CD1c-positive myeloid dendritic cell (primary cell): ENCODE data around the gene CLMP.
"Not testable (repeated sequence)": the region's sequence is repeated elsewhere in the genome, so short reads cannot be mapped to it uniquely, and the experiment has no call there.

ENCODE experiments used
- DNase-seq: peaks from one replicate; pipeline ENCODE4 v3.0.0-alpha.2; 2016; ENCODE audit errors: extremely low spot score

Gene CLMP

GRCh38 chr11:123135863-123136446 lies 59.1 kb downstream of the CLMP start:
- no peak for DNase-seq

DNA sequence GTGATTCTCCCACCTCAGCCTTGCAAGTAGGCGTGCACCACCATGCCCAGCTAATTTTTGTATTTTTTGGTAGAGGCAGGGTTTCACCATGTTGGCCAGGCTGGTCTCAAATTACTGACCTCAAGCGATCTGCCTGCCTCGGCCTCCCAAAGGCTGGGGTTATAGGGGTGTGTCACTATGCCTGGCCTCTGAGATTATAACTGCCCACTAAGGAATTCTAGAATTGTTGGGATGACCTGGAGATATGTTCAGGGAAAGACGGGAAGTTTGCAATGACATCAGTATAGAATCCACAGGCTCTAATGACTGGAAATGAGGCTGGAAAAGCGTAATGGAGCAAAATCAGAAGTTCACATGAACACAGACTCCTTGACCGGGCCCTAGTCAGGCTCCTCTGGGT lies 62.2 kb downstream of the CLMP start:
- DNase-seq = no peak

GRCh38 chr11:123132034-123132766 lies 62.8 kb downstream of the CLMP start:
- peak; percentile 39 for DNase-seq

- DNase-seq = no peak
These were observed 65.1 kb downstream of the CLMP start for GRCh38 chr11:123129920-123130319.

- no peak for DNase-seq
These were observed 69.9 kb downstream of the CLMP start for GRCh38 chr11:123125169-123125568.

GRCh38 chr11:123122852-123123251 lies 72.2 kb downstream of the CLMP start:
- no peak for DNase-seq

DNA sequence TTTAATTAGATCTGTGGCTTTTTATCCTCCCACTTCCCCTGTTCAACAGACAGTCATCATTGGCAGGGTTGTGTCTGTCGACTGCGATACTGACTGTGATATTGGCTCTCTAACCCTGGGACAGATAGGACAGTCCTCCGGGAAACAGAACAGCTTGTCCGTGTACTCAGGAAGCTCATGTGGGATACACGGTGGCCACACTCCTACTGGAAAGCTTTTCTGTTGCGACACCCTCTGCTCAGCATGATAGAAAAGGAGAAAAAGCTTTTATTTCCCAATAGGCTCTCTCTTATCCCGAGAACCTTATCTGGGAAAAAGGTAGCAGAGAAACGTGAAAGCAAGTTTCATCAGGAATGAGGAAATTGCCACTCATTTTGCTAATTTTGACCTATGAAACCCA lies 72.7 kb downstream of the CLMP start:
- DNase-seq = no peak

GRCh38 chr11:123116486-123116885 lies 78.6 kb downstream of the CLMP start:
- no peak for DNase-seq

- DNase-seq = peak; percentile 57
These were observed 83.6 kb downstream of the CLMP start for GRCh38 chr11:123111465-123111864.

- no peak for DNase-seq
These were observed 84.7 kb downstream of the CLMP start for GRCh38 chr11:123110397-123110796.

GRCh38 chr11:123107945-123108495 lies 87.0 kb downstream of the CLMP start:
- no peak for DNase-seq

DNA sequence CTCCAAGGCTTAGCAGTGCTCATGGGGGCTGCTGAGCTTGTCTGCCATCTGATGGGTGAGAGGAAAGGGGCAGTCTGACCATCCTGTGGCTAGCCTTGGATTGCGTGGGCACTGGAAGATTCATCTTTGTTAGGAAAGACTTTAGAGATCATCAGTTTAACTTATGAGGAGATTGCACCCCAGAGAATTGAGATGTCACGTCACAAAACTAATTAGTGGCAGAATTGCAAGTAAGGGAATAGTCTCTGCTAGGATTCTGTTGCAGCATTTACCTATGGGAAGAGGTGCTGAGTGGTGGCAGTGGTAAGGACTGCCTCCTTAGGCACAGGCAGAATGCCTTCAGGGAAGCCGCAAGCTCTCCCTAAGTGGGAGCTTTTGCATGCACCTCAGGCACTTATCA lies 90.4 kb downstream of the CLMP start:
- no peak for DNase-seq

DNA sequence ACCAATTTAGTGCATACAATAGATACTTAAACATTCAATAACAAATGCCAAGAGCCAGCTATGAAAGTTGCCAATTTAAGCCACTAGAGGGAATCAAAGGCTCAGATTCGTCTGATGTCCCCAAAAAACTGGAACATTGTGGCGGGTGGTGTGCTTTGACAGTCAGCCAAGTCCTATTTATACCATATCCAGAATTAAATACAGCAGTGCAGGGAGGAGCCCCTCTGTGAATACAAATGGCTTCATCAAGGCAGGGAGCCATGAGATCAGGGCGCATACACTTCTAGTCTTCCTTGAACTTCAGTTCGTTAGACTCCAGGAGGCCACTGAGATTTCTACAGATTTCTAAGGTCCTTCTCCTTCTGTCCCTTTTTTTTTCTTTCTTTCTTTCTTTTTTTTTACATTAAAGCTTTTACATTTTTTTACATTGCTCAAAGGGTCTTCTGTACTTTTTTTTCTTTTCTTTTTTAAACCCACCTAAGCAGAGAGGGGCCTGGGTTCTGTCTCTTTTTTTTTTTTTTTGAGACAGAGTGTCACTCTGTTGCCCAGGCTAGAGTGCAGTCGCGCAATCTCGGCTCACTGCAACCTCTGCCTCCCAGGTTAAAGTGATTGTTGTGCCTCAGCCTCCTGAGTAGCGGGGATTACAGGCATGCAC lies 91.6 kb downstream of the CLMP start:
- DNase-seq = peak; percentile 57

- DNase-seq = no peak
These were observed 94.5 kb downstream of the CLMP start for GRCh38 chr11:123100379-123101085.

DNA sequence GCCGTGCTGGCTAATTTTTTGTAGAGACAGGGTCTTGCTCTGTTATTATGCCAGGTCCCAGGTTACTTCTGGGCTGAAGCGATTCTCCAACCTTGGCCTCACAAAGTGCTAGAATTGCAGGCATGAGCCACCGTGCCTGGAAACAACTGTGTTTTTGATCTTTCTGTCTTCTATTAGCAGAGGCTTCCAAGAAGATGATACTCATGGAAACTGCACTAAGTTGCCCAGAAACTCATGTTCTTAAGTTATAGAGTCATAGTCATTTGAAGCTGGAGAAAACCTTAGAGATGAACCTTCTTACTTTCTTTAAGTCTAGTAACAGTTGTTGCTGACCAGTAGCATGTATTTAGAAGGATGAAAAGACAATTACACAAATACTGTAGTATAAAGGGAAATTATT lies 96.1 kb downstream of the CLMP start:
- no peak for DNase-seq

DNA sequence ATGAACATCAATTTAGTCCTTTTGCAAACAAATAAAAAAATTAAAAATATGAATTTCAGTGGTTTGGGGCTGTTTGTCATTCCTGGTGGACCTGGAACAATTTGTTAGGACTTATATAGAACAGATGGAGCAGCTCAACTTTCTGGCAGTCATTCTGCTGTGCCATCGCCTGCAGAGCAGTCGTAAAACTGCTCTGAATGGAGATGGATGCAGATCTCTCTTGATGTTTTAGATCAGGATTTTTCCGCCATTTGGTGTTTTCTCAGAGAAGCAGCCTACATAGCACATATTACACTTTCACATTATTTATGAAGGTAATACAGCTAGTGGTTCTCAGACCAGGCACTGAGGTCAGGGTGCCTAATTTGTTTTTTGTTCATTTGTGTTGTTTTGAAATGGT lies 101.3 kb downstream of the CLMP start:
- DNase-seq = no peak

DNA sequence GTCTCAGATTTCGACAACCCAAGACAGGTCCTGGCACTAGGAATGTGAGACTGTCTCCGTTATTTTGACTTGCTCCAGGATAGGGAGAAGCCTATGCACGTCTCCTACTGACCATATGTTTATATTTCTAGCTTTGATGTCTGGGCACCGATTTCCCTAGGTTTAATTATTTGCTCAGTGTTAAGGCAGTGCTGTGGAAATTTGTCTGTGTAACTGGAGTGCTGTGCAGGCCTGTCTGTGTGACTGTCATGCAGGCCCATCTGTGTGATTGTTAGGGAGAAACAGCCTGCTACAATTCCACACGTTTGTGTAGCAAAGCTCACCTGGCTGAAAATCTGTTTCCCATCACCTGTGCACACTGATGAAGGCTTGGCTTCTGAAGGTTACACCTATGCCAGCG lies 103.5 kb downstream of the CLMP start:
- DNase-seq = no peak

DNA sequence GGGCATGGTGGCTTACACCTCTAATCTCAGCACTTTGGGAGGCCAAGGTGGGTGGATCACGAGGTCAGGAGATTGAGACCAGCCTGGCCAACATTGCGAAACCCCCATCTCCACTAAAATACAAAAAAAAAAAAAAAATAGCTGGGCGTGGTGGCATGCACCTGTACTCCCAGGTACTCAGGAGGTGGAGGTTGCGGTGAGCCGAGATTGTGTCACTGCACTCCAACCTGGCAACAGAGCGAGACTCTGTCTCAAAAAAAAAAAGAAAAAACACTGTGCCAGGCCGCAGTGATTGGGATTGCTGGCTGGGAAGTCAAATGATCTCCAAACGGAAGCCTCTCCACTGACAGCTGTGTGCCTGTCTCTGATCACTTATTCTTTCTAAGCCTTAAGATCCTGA lies 104.9 kb downstream of the CLMP start:
- not testable (repeated sequence) for DNase-seq

- not testable (repeated sequence) for DNase-seq
These were observed 106.2 kb downstream of the CLMP start for GRCh38 chr11:123088896-123089295.

- not testable (repeated sequence) for DNase-seq
These were observed 107.4 kb downstream of the CLMP start for GRCh38 chr11:123087657-123088056.

DNA sequence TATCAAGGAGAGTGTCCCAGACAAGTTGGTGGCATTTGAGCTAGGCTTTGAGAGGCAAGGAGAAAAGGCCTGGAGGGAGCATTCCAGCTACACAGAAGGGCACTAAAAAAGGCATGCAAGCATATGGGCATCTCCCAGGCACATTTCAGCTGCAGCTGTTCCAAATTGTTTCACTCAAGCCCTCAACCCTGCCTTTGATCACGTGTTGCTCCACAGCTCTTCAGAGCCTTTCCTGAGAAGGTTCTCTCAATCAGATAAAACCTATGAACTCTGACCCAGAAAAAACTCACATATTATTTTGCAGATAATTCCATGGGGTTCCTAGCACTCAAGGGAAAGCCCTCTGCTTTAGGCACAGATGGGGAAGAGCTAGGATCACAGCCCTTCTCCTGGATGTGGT lies 108.7 kb downstream of the CLMP start:
- DNase-seq = no peak

- no peak for DNase-seq
These were observed 109.6 kb downstream of the CLMP start for GRCh38 chr11:123085497-123085896.
